Vagina (tissue), 2 donors: ENCODE results near the gene NPM3.

Experiments used
- POLR2AphosphoS5 ChIP-seq, 2 donors: sonication (generic); formaldehyde crosslinking; IDR thresholded peaks; one replicate each; pipeline ENCODE4 v1.9.0; 2017; ENCODE audit warnings: antibody characterized with exemption in 2 of 2, mild to moderate bottlenecking in 2 of 2, low read depth in 1 of 2; ENCODE audit not compliant: insufficient read depth in 1 of 2
- TF ChIP-seq, protein P1 (sequence below), 3 experiments: fragments of 450-650 bp in 2 of 3; fragments of 200-600 bp in 1 of 3; sonication (generic) in 1 of 3; IDR thresholded peaks; one replicate each; pipeline ENCODE4 v1.5.1; 2017 to 2019; ENCODE audit warnings: antibody characterized with exemption in 3 of 3, mild to moderate bottlenecking in 2 of 3, moderate library complexity in 2 of 3

DNA sequence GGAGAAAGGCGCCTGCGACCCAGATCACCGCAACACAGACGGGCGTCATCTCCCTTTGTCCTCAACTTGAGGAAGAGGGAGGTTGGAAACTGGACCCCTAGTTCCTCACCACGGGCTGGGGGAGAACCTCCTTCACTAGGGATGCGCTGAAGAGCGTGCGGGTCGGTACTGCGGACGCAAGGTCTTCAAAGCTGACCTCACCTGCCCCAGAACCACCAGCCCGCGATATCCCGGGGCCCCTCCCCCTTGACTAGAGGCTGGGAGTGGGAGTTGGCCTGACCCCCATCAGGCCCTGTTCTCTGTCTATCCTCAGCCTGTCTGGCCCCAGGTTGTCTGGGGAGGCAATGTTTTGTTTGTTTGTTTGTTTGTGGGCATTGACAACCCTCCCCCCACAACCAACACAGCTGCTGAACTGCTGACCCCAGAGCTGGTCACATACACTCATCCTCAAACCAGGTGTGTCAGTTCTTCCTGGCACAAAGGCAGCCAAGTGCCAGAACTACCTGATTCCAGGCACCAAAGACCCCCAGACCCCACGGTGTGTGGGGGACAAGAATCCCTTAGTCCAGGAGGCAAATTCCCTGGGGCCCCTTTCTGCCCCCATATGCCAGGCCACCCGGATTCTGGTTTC, 2.9 kb downstream of the NPM3 start:
- TF ChIP-seq, protein P1, sequence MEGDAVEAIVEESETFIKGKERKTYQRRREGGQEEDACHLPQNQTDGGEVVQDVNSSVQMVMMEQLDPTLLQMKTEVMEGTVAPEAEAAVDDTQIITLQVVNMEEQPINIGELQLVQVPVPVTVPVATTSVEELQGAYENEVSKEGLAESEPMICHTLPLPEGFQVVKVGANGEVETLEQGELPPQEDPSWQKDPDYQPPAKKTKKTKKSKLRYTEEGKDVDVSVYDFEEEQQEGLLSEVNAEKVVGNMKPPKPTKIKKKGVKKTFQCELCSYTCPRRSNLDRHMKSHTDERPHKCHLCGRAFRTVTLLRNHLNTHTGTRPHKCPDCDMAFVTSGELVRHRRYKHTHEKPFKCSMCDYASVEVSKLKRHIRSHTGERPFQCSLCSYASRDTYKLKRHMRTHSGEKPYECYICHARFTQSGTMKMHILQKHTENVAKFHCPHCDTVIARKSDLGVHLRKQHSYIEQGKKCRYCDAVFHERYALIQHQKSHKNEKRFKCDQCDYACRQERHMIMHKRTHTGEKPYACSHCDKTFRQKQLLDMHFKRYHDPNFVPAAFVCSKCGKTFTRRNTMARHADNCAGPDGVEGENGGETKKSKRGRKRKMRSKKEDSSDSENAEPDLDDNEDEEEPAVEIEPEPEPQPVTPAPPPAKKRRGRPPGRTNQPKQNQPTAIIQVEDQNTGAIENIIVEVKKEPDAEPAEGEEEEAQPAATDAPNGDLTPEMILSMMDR (IDR thresholded peaks at IDR 0.05), result peak in 1 of 3 experiments; percentile 12
- peak in 1 of 2 donors; percentile 1 for TF ChIP-seq POLR2AphosphoS5 (IDR thresholded peaks at IDR 0.05; ENCODE audit: insufficient read depth in 1 of 2, low read depth in 1 of 2)
